Rectal smooth muscle tissue (tissue), 1 donor: ENCODE results near the gene KIAA1755.
"Not testable (repeated sequence)": the region's sequence is repeated elsewhere in the genome, so short reads cannot be mapped to it uniquely, and the experiment has no call there.

ENCODE experiments used
- H3K27ac ChIP-seq: one replicate; pipeline ENCODE4 v1.7.0; 2013; ENCODE audit warnings: low read depth, low read length, inconsistent platforms
- H3K27me3 ChIP-seq: one replicate; pipeline ENCODE4 v1.7.0; 2013; ENCODE audit warnings: low read length; ENCODE audit not compliant: control insufficient read depth, insufficient read depth
- H3K36me3 ChIP-seq: one replicate; pipeline ENCODE4 v1.7.0; 2013; ENCODE audit warnings: low read length; ENCODE audit not compliant: control insufficient read depth, insufficient read depth
- H3K4me1 ChIP-seq: one replicate; pipeline ENCODE4 v1.7.0; 2013; ENCODE audit warnings: low read length; ENCODE audit not compliant: control insufficient read depth, insufficient read depth
- H3K4me3 ChIP-seq: one replicate; pipeline ENCODE4 v1.7.0; 2013; ENCODE audit warnings: low read length
- H3K9ac ChIP-seq: one replicate; pipeline ENCODE4 v1.7.0; 2013; ENCODE audit warnings: low read length

Gene KIAA1755

GRCh38 chr20:38253571-38253970 is 7.0 kb downstream of the KIAA1755 start:
- H3K27ac ChIP-seq = no peak overlapping the region
- peaks cover 4% of the 10 kb centered on the region for H3K4me1 ChIP-seq

GRCh38 chr20:38252292-38253288 is 7.9 kb downstream of the KIAA1755 start:
- peaks cover 4% of the 10 kb centered on the region for H3K4me1 ChIP-seq
- peak overlapping the region; percentile 40 for H3K27ac ChIP-seq
- no peaks in the 10 kb centered on the region for H3K27me3 ChIP-seq
- no peaks in the 10 kb centered on the region for H3K36me3 ChIP-seq
- H3K9ac ChIP-seq = no peak overlapping the region
- no peak overlapping the region for H3K4me3 ChIP-seq

More at GRCh38 chr20:38253571-38253970, 7.0 kb downstream of the KIAA1755 start:
- no peak overlapping the region for H3K9ac ChIP-seq
- H3K27me3 ChIP-seq = no peaks in the 10 kb centered on the region
- H3K36me3 ChIP-seq = no peaks in the 10 kb centered on the region
- H3K4me3 ChIP-seq = no peak overlapping the region

GRCh38 chr20:38251441-38251840 is 9.1 kb downstream of the KIAA1755 start:
- not testable (repeated sequence) for H3K36me3 ChIP-seq, H3K4me1 ChIP-seq, H3K27me3 ChIP-seq, H3K4me3 ChIP-seq, H3K9ac ChIP-seq, H3K27ac ChIP-seq

GRCh38 chr20:38250609-38251008 is 9.9 kb downstream of the KIAA1755 start:
- H3K27ac ChIP-seq = no peak overlapping the region
- H3K4me3 ChIP-seq = no peak overlapping the region
- no peaks in the 10 kb centered on the region for H3K36me3 ChIP-seq
- no peak overlapping the region for H3K9ac ChIP-seq
- no peaks in the 10 kb centered on the region for H3K27me3 ChIP-seq
- H3K4me1 ChIP-seq = peaks cover 12% of the 10 kb centered on the region

- no peaks in the 10 kb centered on the region for H3K36me3 ChIP-seq
- H3K4me3 ChIP-seq = no peak overlapping the region
- H3K4me1 ChIP-seq = peaks cover 12% of the 10 kb centered on the region
- no peaks in the 10 kb centered on the region for H3K27me3 ChIP-seq
- no peak overlapping the region for H3K9ac ChIP-seq
- H3K27ac ChIP-seq = no peak overlapping the region
These were observed 10.8 kb downstream of the KIAA1755 start for GRCh38 chr20:38249536-38250310.

- H3K27ac ChIP-seq = no peak overlapping the region
- H3K36me3 ChIP-seq = peaks cover 1% of the 10 kb centered on the region
- no peak overlapping the region for H3K4me3 ChIP-seq
- H3K9ac ChIP-seq = no peak overlapping the region
- peaks cover 12% of the 10 kb centered on the region for H3K4me1 ChIP-seq
- no peaks in the 10 kb centered on the region for H3K27me3 ChIP-seq
These were observed 12.4 kb downstream of the KIAA1755 start for GRCh38 chr20:38248133-38248532.

GRCh38 chr20:38247725-38248124 is 12.8 kb downstream of the KIAA1755 start:
- Histone ChIP-seq H3K4me1 (peaks cover 12% of the 10 kb centered on the region), H3K27ac (peak overlapping the region; percentile 70)
- not testable (repeated sequence) for H3K9ac ChIP-seq, H3K27me3 ChIP-seq, H3K4me3 ChIP-seq, H3K36me3 ChIP-seq

- Histone ChIP-seq H3K9ac (no peak overlapping the region), H3K27me3 (no peaks in the 10 kb centered on the region), H3K27ac (peak overlapping the region; percentile 70), H3K4me3 (no peak overlapping the region), H3K4me1 (peaks cover 8% of the 10 kb centered on the region), H3K36me3 (peaks cover 5% of the 10 kb centered on the region)
These were observed 13.4 kb downstream of the KIAA1755 start for GRCh38 chr20:38247166-38247509.

- peaks cover 5% of the 10 kb centered on the region for H3K36me3 ChIP-seq
- H3K9ac ChIP-seq = no peak overlapping the region
- peaks cover 8% of the 10 kb centered on the region for H3K4me1 ChIP-seq
- H3K27ac ChIP-seq = peak overlapping the region; percentile 70
- no peaks in the 10 kb centered on the region for H3K27me3 ChIP-seq
- H3K4me3 ChIP-seq = no peak overlapping the region
These were observed 14.0 kb downstream of the KIAA1755 start for GRCh38 chr20:38246357-38247165.

- no peak overlapping the region for H3K9ac ChIP-seq
- no peaks in the 10 kb centered on the region for H3K27me3 ChIP-seq
- peaks cover 8% of the 10 kb centered on the region for H3K4me1 ChIP-seq
- H3K27ac ChIP-seq = peak overlapping the region; percentile 79
- no peak overlapping the region for H3K4me3 ChIP-seq
- H3K36me3 ChIP-seq = peaks cover 5% of the 10 kb centered on the region
These were observed 14.8 kb downstream of the KIAA1755 start for GRCh38 chr20:38245753-38246152.

- Histone ChIP-seq H3K9ac (no peak overlapping the region), H3K27me3 (peaks cover 3% of the 10 kb centered on the region), H3K36me3 (peaks cover 5% of the 10 kb centered on the region), H3K27ac (no peak overlapping the region), H3K4me1 (peaks cover 8% of the 10 kb centered on the region), H3K4me3 (no peak overlapping the region)
These were observed 16.9 kb downstream of the KIAA1755 start for GRCh38 chr20:38243709-38244020.
